IMR-90 (cell line): Measurements from ENCODE around the gene ZNF132. TPM values are rescaled to one million over a fixed set of nuclear protein-coding genes. Genes with fewer than 3 reads are reported as not detected.

ENCODE experiments used
- ATAC-seq: fragments of 200-7000 bp; cut with Tn5 transposase; 2 replicates; pipeline ENCODE4 v1.9.1; 2020; ENCODE audit warnings: low read depth, mild to moderate bottlenecking, moderate library complexity
- BruUV-seq: library from RNA; stranded (reverse); fragments of 400-500 nt; replicated peaks from 2 replicates; lab custom pipeline; 2021; lab: Mats Ljungman, UMichigan
- CTCF ChIA-PET: fragments of 300-600 bp; formaldehyde crosslinking; extraction: SDS; loops from one replicate; lab custom pipeline; 2021; ENCODE audit warnings: antibody characterized with exemption; lab: Yijun Ruan, JAX
- POLR2A ChIA-PET: fragments of 300-600 bp; sonication (Branson Sonifier 250); formaldehyde crosslinking; loops from one replicate; lab custom pipeline; 2022; ENCODE audit warnings: antibody characterized with exemption; ENCODE audit not compliant: unreplicated experiment; lab: Charles Lee
- DNase-seq: peaks from one replicate; pipeline ENCODE4 v3.0.0; 2013
- H2AFZ ChIP-seq: replicated peaks from 2 replicates; pipeline ENCODE3; 2013; ENCODE audit warnings: low read length, mild to moderate bottlenecking; ENCODE audit not compliant: poor library complexity
- H2AK5ac ChIP-seq: 2 replicates; pipeline ENCODE4 v1.6.1; 2013; ENCODE audit warnings: low read depth, low read length, inconsistent platforms
- H2AK9ac ChIP-seq: replicated peaks from 2 replicates; pipeline ENCODE3; 2013; ENCODE audit warnings: mild to moderate bottlenecking, low read depth, low read length, moderate library complexity; ENCODE audit not compliant: poor library complexity
- H2BK120ac ChIP-seq: 2 replicates; pipeline ENCODE4 v1.6.1; 2013; ENCODE audit warnings: low read depth, low read length, inconsistent platforms
- H2BK15ac ChIP-seq: 3 replicates; pipeline ENCODE4 v1.6.1; 2013; ENCODE audit warnings: low read depth, low read length, inconsistent platforms
- H2BK20ac ChIP-seq: 2 replicates; pipeline ENCODE4 v1.6.1; 2013; ENCODE audit warnings: low read depth, mild to moderate bottlenecking, inconsistent platforms, low read length, moderate library complexity
- H2BK5ac ChIP-seq: 2 replicates; pipeline ENCODE4 v1.6.1; 2013; ENCODE audit warnings: mild to moderate bottlenecking, low read depth, low read length, inconsistent platforms; ENCODE audit not compliant: poor library complexity, severe bottlenecking
- H3K14ac ChIP-seq: replicated peaks from 2 replicates; pipeline ENCODE4 v1.6.1; 2013; ENCODE audit warnings: low read depth, low read length, inconsistent platforms
- H3K18ac ChIP-seq: 2 replicates; pipeline ENCODE4 v1.6.1; 2013; ENCODE audit warnings: low read depth, low read length, control low read depth
- H3K23ac ChIP-seq: 2 replicates; pipeline ENCODE4 v1.6.1; 2013; ENCODE audit warnings: low read depth, low read length, inconsistent platforms
- H3K27ac ChIP-seq: 2 replicates; pipeline ENCODE4 v1.5.1; 2013; ENCODE audit warnings: mild to moderate bottlenecking, control low read depth, low read length; ENCODE audit not compliant: insufficient read depth
- H3K27me3 ChIP-seq: 2 replicates; pipeline ENCODE4 v1.6.1; 2013; ENCODE audit warnings: low read length; ENCODE audit not compliant: control insufficient read depth, insufficient read depth
- H3K36me3 ChIP-seq: 2 replicates; pipeline ENCODE4 v1.6.1; 2013; ENCODE audit warnings: low read length, mixed read lengths; ENCODE audit not compliant: control insufficient read depth, insufficient read depth
- H3K4ac ChIP-seq: 2 replicates; pipeline ENCODE4 v1.6.1; 2013; ENCODE audit warnings: low read depth, low read length, inconsistent platforms
- H3K4me1 ChIP-seq: 2 replicates; pipeline ENCODE4 v1.6.1; 2013; ENCODE audit warnings: low read length, mixed read lengths; ENCODE audit not compliant: control insufficient read depth, insufficient read depth
- H3K4me2 ChIP-seq: 2 replicates; pipeline ENCODE4 v1.6.1; 2013; ENCODE audit warnings: low read depth, mild to moderate bottlenecking, control low read depth, low read length, moderate library complexity
- H3K4me3 ChIP-seq: 2 replicates; pipeline ENCODE4 v1.5.1; 2013; ENCODE audit warnings: low read depth, mild to moderate bottlenecking, control low read depth, low read length, moderate library complexity; ENCODE audit not compliant: insufficient read depth
- H3K56ac ChIP-seq: 2 replicates; pipeline ENCODE4 v1.6.1; 2013; ENCODE audit warnings: low read length, inconsistent platforms; ENCODE audit not compliant: insufficient read depth; ENCODE audit errors: extremely low read depth
- H3K79me1 ChIP-seq, 2 experiments: 2 replicates each; pipeline ENCODE4 v1.6.1; 2013; ENCODE audit warnings: low read length in 2 of 2, inconsistent platforms in 1 of 2, low read depth in 1 of 2
- H3K9ac ChIP-seq: 2 replicates; pipeline ENCODE4 v1.6.1; 2013; ENCODE audit warnings: low read depth, low read length, control low read depth
- H3K9me1 ChIP-seq: 2 replicates; pipeline ENCODE4 v1.6.1; 2013; ENCODE audit warnings: low read length, inconsistent platforms; ENCODE audit not compliant: insufficient read depth
- H3K9me3 ChIP-seq: 2 replicates; pipeline ENCODE4 v1.6.1; 2013; ENCODE audit warnings: low read length; ENCODE audit not compliant: control insufficient read depth, insufficient read depth
- H4K20me1 ChIP-seq: 2 replicates; pipeline ENCODE4 v1.6.1; 2013; ENCODE audit warnings: low read length, inconsistent platforms; ENCODE audit not compliant: insufficient read depth
- H4K5ac ChIP-seq: 2 replicates; pipeline ENCODE4 v1.6.1; 2013; ENCODE audit warnings: mild to moderate bottlenecking, low read depth, low read length, control low read depth
- H4K8ac ChIP-seq, 2 experiments: 2 replicates each; pipeline ENCODE4 v1.6.1; 2013; ENCODE audit warnings: low read depth in 2 of 2, low read length in 2 of 2, control low read depth in 1 of 2, inconsistent platforms in 1 of 2
- H4K91ac ChIP-seq: 2 replicates; pipeline ENCODE4 v1.6.1; 2013; ENCODE audit warnings: low read depth, low read length, inconsistent platforms; ENCODE audit not compliant: insufficient read depth
- CEBPB ChIP-seq: IDR thresholded peaks from 2 replicates; pipeline ENCODE4 v1.6.1; 2012; ENCODE audit warnings: low read depth, low read length, improper control_type of control experiment
- CHD1 ChIP-seq: IDR thresholded peaks from 2 replicates; pipeline ENCODE4 v1.6.1; 2012; ENCODE audit warnings: low read depth, low read length, improper control_type of control experiment
- ELK1 ChIP-seq: fragments of 150-350 bp; IDR thresholded peaks from 2 replicates; pipeline ENCODE4 v1.6.1; 2016; ENCODE audit warnings: low read depth, mild to moderate bottlenecking, low read length, moderate library complexity, borderline replicate concordance
- FOS ChIP-seq: fragments of 150-350 bp; IDR thresholded peaks from 2 replicates; pipeline ENCODE4 v1.6.1; 2016; ENCODE audit warnings: low read depth, low read length
- MAFK ChIP-seq: IDR thresholded peaks from 2 replicates; pipeline ENCODE4 v1.6.1; 2012; ENCODE audit warnings: low read depth, low read length, improper control_type of control experiment
- MAZ ChIP-seq: IDR thresholded peaks from 2 replicates; pipeline ENCODE4 v1.6.1; 2012; ENCODE audit warnings: low read depth, mild to moderate bottlenecking, low read length, improper control_type of control experiment, moderate library complexity, borderline replicate concordance
- MXI1 ChIP-seq: IDR thresholded peaks from 2 replicates; pipeline ENCODE4 v1.6.1; 2012; ENCODE audit warnings: low read depth, mild to moderate bottlenecking, low read length, moderate library complexity, borderline replicate concordance
- NFE2L2 ChIP-seq: fragments of 150-350 bp; IDR thresholded peaks from 2 replicates; pipeline ENCODE4 v1.6.1; 2016; ENCODE audit warnings: low read depth, mild to moderate bottlenecking, low read length
- POLR2A ChIP-seq: IDR thresholded peaks from 2 replicates; pipeline ENCODE4 v1.6.1; 2012; ENCODE audit warnings: mild to moderate bottlenecking, low read depth, low read length
- RAD21 ChIP-seq: IDR thresholded peaks from 2 replicates; pipeline ENCODE4 v1.6.1; 2012; ENCODE audit warnings: low read length, improper control_type of control experiment
- RCOR1 ChIP-seq: IDR thresholded peaks from 2 replicates; pipeline ENCODE4 v1.6.1; 2012; ENCODE audit warnings: mild to moderate bottlenecking, low read length, improper control_type of control experiment; ENCODE audit not compliant: insufficient replicate concordance
- RFX5 ChIP-seq: IDR thresholded peaks from 2 replicates; pipeline ENCODE4 v1.8.0; 2012; ENCODE audit warnings: low read depth, mild to moderate bottlenecking, low read length, moderate library complexity
- SMC3 ChIP-seq: fragments of 150-350 bp; IDR thresholded peaks from 2 replicates; pipeline ENCODE4 v1.6.1; 2016; ENCODE audit warnings: low read depth, mild to moderate bottlenecking, antibody characterized with exemption, low read length, moderate library complexity
- WGBS, 2 experiments: methylation state at CpG; one replicate each; pipeline versions ENCODE4 v1.1.5 to v1.1.7; 2013; ENCODE audit warnings: missing lambda C conversion rate in 2 of 2; ENCODE audit not compliant: insufficient read length in 1 of 2; ENCODE audit errors: extremely low coverage in 2 of 2; 5-methylcytosine and 5-hydroxymethylcytosine counted together
- dilution Hi-C: fragments of 300-500 bp; cut with HindIII; formaldehyde crosslinking; loops from one replicate; pipeline ENCODE4 v1.14.3; 2018; ENCODE audit warnings: low sequenced_read_pairs; ENCODE audit not compliant: unreplicated experiment
- in situ Hi-C: fragments of 300-500 bp; cut with MboI; formaldehyde crosslinking; loops from 3 replicates; pipeline ENCODE4 v1.14.3; 2019; ENCODE audit warnings: low sequenced_read_pairs, inconsistent platforms, mixed read lengths
- intact Hi-C: fragments of 100-400 bp; cut with micrococcal nuclease; formaldehyde crosslinking; loops from 2 replicates; pipeline ENCODE4 v1.10.0; 2022
- polyA plus RNA-seq, 3 experiments: library from polyadenylated mRNA; depleted of rRNA; stranded (reverse); fragments of >200 nt; gene quantifications; 2 replicates each; pipeline ENCODE4 v1.2.3, GENCODE V29; 2012; ENCODE audit warnings: low replicate concordance in 1 of 3
- total RNA-seq: library from RNA; depleted of rRNA; stranded (reverse); fragments of >200 nt; gene quantifications from 2 replicates; pipeline ENCODE4 v1.2.3, GENCODE V29; 2012
- TF ChIP-seq, protein P1 (sequence below): conservative IDR thresholded peaks from 2 replicates; pipeline ENCODE4 v1.5.1; 2012; ENCODE audit warnings: mild to moderate bottlenecking, low read depth, low read length, improper control_type of control experiment
- TF ChIP-seq, protein P2 (sequence below): fragments of 150-350 bp; IDR thresholded peaks from 2 replicates; pipeline ENCODE4 v1.6.1; 2017; ENCODE audit warnings: mild to moderate bottlenecking, antibody characterized with exemption, low read length, low read depth

Gene ZNF132
- total and polyA plus RNA-seq, 2 of the 4 experiments (the other 2 are of a cell fraction) = 2.4 to 13.6 TPM

- Histone ChIP-seq H2AK9ac (peak overlapping the region; percentile 16), H3K9me1 (peaks cover 2% of the 10 kb centered on the region; the same call in 1 of the 2 replicates), H3K9me3 (no peaks in the 10 kb centered on the region), H4K8ac (no peak overlapping the region), H3K9ac (no peak overlapping the region), H3K27me3 (no peaks in the 10 kb centered on the region), H2AK5ac (no peak overlapping the region), H3K36me3 (peaks cover 29% of the 10 kb centered on the region), H3K4me2 (no peak overlapping the region), H3K4me3 (no peak overlapping the region), H2BK120ac (no peak overlapping the region), H4K5ac (no peak overlapping the region), H2AFZ (no peak overlapping the region), H3K56ac (no peak overlapping the region), H3K18ac (no peak overlapping the region), H2BK15ac (no peak overlapping the region), H4K20me1 (peaks cover 53% of the 10 kb centered on the region), H3K14ac (no peak overlapping the region), H3K23ac (no peak overlapping the region), H2BK20ac (no peak overlapping the region), H3K27ac (no peak overlapping the region), H3K4ac (no peak overlapping the region), H3K79me1 (peaks cover 11 to 49% of the 10 kb centered on the region in 2 experiments), H4K91ac (no peak overlapping the region), H3K4me1 (no peaks in the 10 kb centered on the region), H2BK5ac (no peak overlapping the region)
- dilution Hi-C loops = no loop called here
- DNase-seq = no peak
- no TSS peak for BruUV-seq
- POLR2A ChIA-PET = interaction anchor here (0.6 kb wide), 1 partner anchor 153 kb away, joined by 3 read pairs; no protein-coding TSS in a partner anchor
- intact Hi-C loops = no loop called here
- no peak for ATAC-seq
- CTCF ChIA-PET = no interaction called here
- 98% methylated on average over 10 of the region's 26 CpGs; no CpG with 5 or more reads in 1 of the 2 experiments for WGBS, 2 experiments
- in situ Hi-C loops = no loop called here
- TF ChIP-seq RAD21 = no peak
- TF ChIP-seq, protein P1, sequence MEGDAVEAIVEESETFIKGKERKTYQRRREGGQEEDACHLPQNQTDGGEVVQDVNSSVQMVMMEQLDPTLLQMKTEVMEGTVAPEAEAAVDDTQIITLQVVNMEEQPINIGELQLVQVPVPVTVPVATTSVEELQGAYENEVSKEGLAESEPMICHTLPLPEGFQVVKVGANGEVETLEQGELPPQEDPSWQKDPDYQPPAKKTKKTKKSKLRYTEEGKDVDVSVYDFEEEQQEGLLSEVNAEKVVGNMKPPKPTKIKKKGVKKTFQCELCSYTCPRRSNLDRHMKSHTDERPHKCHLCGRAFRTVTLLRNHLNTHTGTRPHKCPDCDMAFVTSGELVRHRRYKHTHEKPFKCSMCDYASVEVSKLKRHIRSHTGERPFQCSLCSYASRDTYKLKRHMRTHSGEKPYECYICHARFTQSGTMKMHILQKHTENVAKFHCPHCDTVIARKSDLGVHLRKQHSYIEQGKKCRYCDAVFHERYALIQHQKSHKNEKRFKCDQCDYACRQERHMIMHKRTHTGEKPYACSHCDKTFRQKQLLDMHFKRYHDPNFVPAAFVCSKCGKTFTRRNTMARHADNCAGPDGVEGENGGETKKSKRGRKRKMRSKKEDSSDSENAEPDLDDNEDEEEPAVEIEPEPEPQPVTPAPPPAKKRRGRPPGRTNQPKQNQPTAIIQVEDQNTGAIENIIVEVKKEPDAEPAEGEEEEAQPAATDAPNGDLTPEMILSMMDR = no peak
- no peak for TF ChIP-seq POLR2A
- no peak for TF ChIP-seq SMC3
- TF ChIP-seq RCOR1 = no peak
- no peak for TF ChIP-seq CEBPB
- TF ChIP-seq RFX5 = no peak
- no peak for TF ChIP-seq MAFK
- no peak for TF ChIP-seq MXI1
- TF ChIP-seq, protein P2, sequence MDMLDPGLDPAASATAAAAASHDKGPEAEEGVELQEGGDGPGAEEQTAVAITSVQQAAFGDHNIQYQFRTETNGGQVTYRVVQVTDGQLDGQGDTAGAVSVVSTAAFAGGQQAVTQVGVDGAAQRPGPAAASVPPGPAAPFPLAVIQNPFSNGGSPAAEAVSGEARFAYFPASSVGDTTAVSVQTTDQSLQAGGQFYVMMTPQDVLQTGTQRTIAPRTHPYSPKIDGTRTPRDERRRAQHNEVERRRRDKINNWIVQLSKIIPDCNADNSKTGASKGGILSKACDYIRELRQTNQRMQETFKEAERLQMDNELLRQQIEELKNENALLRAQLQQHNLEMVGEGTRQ = no peak
- no peak for TF ChIP-seq NFE2L2
- TF ChIP-seq MAZ = no peak
- no peak for TF ChIP-seq ELK1
- TF ChIP-seq FOS = no peak
- no peak for TF ChIP-seq CHD1
These were observed 46.8 kb downstream of the ZNF132 start for GRCh38 chr19:58392945-58393724.
